HepG2 (cell line): ENCODE results near the gene TMEM144. TPM values are rescaled to one million over a fixed set of nuclear protein-coding genes. Genes with fewer than 3 reads are reported as not detected.

Experiments
- ATAC-seq: fragments of 200-7000 bp; cut with Tn5 transposase; 3 replicates; pipeline ENCODE4 v1.9.1; 2020; ENCODE audit warnings: mild to moderate bottlenecking, moderate library complexity
- BruUV-seq: library from RNA; stranded (reverse); fragments of 400-500 nt; replicated peaks from 2 replicates; lab custom pipeline; 2021; lab: Mats Ljungman, UMichigan
- CTCF ChIA-PET: fragments of 300-600 bp; formaldehyde crosslinking; extraction: SDS; loops from one replicate; lab custom pipeline; 2021; ENCODE audit warnings: low total read pairs, inconsistent platforms, low intra/inter-chr PET ratio; lab: Yijun Ruan, JAX
- POLR2A ChIA-PET: fragments of 350-600 bp; sonication (Branson Sonifier 250); formaldehyde crosslinking; loops from one replicate; lab custom pipeline; 2020; ENCODE audit warnings: antibody characterized with exemption, inconsistent platforms; lab: Yijun Ruan, JAX
- DNase-seq: peaks from one replicate; pipeline ENCODE4 v3.0.0-alpha.2; 2015; ENCODE audit warnings: low spot score
- FAIRE-seq: peaks from 3 replicates; lab custom pipeline; 2011; peaks lifted over from hg19 to GRCh38; lab: Jason Lieb, UNC
- H2AFZ ChIP-seq: one replicate; pipeline ENCODE4 v1.6.1; 2011; ENCODE audit warnings: low read length, inconsistent platforms
- H3K27ac ChIP-seq: fragments of 300-600 bp; 3 replicates; pipeline ENCODE4 v1.8.0; 2011; ENCODE audit warnings: mixed run types, mild to moderate bottlenecking, mixed read lengths, low read length, inconsistent platforms; ENCODE audit not compliant: insufficient read depth; ENCODE audit errors: extremely low read length
- H3K27me3 ChIP-seq, 2 experiments: fragments of 200-600 bp in 1 of 2; 2 replicates in 1 of 2; 3 replicates in 1 of 2; pipeline versions ENCODE4 v1.6.0 to v1.8.0; 2011; ENCODE audit warnings: low read length in 2 of 2, mild to moderate bottlenecking in 2 of 2, moderate library complexity in 2 of 2, inconsistent platforms in 1 of 2; ENCODE audit not compliant: insufficient read depth in 2 of 2, control insufficient read depth in 1 of 2
- H3K36me3 ChIP-seq, 2 experiments: fragments of 200-600 bp in 1 of 2; replicated peaks in 1 of 2; 2 replicates in 1 of 2; 3 replicates in 1 of 2; pipeline versions ENCODE4 v1.5.1 to v1.8.0; 2011; ENCODE audit warnings: low read length in 2 of 2, inconsistent platforms in 1 of 2; ENCODE audit not compliant: insufficient read depth in 2 of 2, control insufficient read depth in 1 of 2
- H3K4me1 ChIP-seq: 2 replicates; pipeline ENCODE4 v1.5.1; 2012; ENCODE audit warnings: low read length, inconsistent platforms; ENCODE audit not compliant: insufficient read depth
- H3K4me2 ChIP-seq: 2 replicates; pipeline ENCODE4 v1.6.0; 2011; ENCODE audit warnings: low read depth, low read length, inconsistent platforms
- H3K4me3 ChIP-seq, 3 experiments: fragments of 200-600 bp in 1 of 3; sonication (generic), shearing (Covaris generic) in 1 of 3; replicated peaks in 1 of 3; 2 replicates each; pipeline ENCODE4 v1.5.1; 2011 to 2016; ENCODE audit warnings: low read length in 3 of 3, inconsistent platforms in 2 of 3, low read depth in 2 of 3, mild to moderate bottlenecking in 2 of 3, control low read depth in 1 of 3, mixed read lengths in 1 of 3; ENCODE audit not compliant: insufficient read depth in 1 of 3
- H3K79me2 ChIP-seq: one replicate; pipeline ENCODE4 v1.6.1; 2011; ENCODE audit warnings: low read length, inconsistent platforms; ENCODE audit not compliant: insufficient read depth
- H3K9ac ChIP-seq: 2 replicates; pipeline ENCODE4 v1.6.0; 2011; ENCODE audit warnings: mild to moderate bottlenecking, low read depth, low read length, inconsistent platforms; ENCODE audit not compliant: insufficient read depth
- H3K9me3 ChIP-seq: 2 replicates; pipeline ENCODE4 v1.5.1; 2012; ENCODE audit warnings: mild to moderate bottlenecking, low read length
- H4K20me1 ChIP-seq: 2 replicates; pipeline ENCODE4 v1.6.0; 2011; ENCODE audit warnings: inconsistent platforms, mild to moderate bottlenecking, low read length, moderate library complexity; ENCODE audit not compliant: insufficient read depth
- ARNT ChIP-seq: fragments of 450-650 bp; IDR thresholded peaks from 2 replicates; pipeline ENCODE4 v1.6.1; 2017
- HNRNPK ChIP-seq: fragments of 200-400 bp; formaldehyde crosslinking; IDR thresholded peaks from 2 replicates; pipeline ENCODE4 v1.6.1; 2018; ENCODE audit warnings: low read length, low read depth, moderate library complexity, mild to moderate bottlenecking; ENCODE audit not compliant: poor library complexity, severe bottlenecking
- NAIF1 ChIP-seq: sonication (generic); formaldehyde crosslinking; IDR thresholded peaks from 2 replicates; pipeline ENCODE4 v1.5.0; 2020; ENCODE audit warnings: mild to moderate bottlenecking, missing genetic modification reagents, borderline replicate concordance
- PITX1 ChIP-seq: sonication (generic); formaldehyde crosslinking; IDR thresholded peaks from 2 replicates; pipeline ENCODE4 v1.5.1; 2020; ENCODE audit warnings: mild to moderate bottlenecking, missing genetic modification reagents
- ZNF20 ChIP-seq: sonication (generic); formaldehyde crosslinking; IDR thresholded peaks from 2 replicates; pipeline ENCODE4 v1.4.0; 2020; ENCODE audit warnings: mild to moderate bottlenecking, moderate library complexity, missing genetic modification reagents
- ZNF430 ChIP-seq: sonication (generic); formaldehyde crosslinking; IDR thresholded peaks from 2 replicates; pipeline ENCODE4 v1.9.0; 2021; ENCODE audit warnings: mild to moderate bottlenecking, missing genetic modification reagents
- ZNF432 ChIP-seq: sonication (generic); formaldehyde crosslinking; IDR thresholded peaks from 2 replicates; pipeline ENCODE4 v1.5.0; 2020; ENCODE audit warnings: missing genetic modification reagents, mild to moderate bottlenecking, borderline replicate concordance
- ZNF777 ChIP-seq: sonication (generic); formaldehyde crosslinking; IDR thresholded peaks from 2 replicates; pipeline ENCODE4 v1.4.0; 2020; ENCODE audit warnings: missing genetic modification reagents
- WGBS: methylation state at CpG from one replicate; pipeline ENCODE4 v1.1.6; 2017; ENCODE audit warnings: low lambda C conversion rate; 5-methylcytosine and 5-hydroxymethylcytosine counted together
- in situ Hi-C: cut with HindIII; loops from 2 replicates; pipeline ENCODE4 v1.10.0; 2017; ENCODE audit warnings: low pct_unique_long_range_greater_than_20kb; ENCODE audit not compliant: extremely low pct_ligation_motif_present
- intact Hi-C: fragments of 100-400 bp; cut with micrococcal nuclease; formaldehyde crosslinking; loops from one replicate; pipeline ENCODE4 v1.10.0; 2022; ENCODE audit not compliant: unreplicated experiment
- polyA plus RNA-seq, 8 experiments: library from polyadenylated mRNA; depleted of rRNA in 3 of 8; stranded (reverse) in 7 of 8; unstranded in 1 of 8; fragments of >200 nt; fragmentation: Illumina TruSeq in 4 of 8; extraction: Trizol in 4 of 8; gene quantifications; 2 replicates each; pipeline versions ENCODE4 v1.2.1 to v1.2.3, GENCODE V29; 2011 to 2016; ENCODE audit warnings: low read depth in 4 of 8, missing spikeins in 1 of 8, mixed read lengths in 1 of 8; ENCODE audit not compliant: insufficient read depth in 1 of 8
- total RNA-seq, 5 experiments: library from RNA; depleted of rRNA; stranded (reverse); fragments of >200 nt; fragmentation: Illumina TruSeq; extraction: Trizol; gene quantifications; 2 replicates each; pipeline ENCODE4 v1.2.3, GENCODE V29; 2016; ENCODE audit warnings: low read depth in 1 of 5
- TF ChIP-seq, protein P1 (sequence below): sonication (generic); formaldehyde crosslinking; IDR thresholded peaks from 2 replicates; pipeline ENCODE4 v1.4.0; 2020; ENCODE audit warnings: missing genetic modification reagents
- TF ChIP-seq, protein P2 (sequence below): sonication (generic); formaldehyde crosslinking; IDR thresholded peaks from 2 replicates; pipeline ENCODE4 v1.4.0; 2020; ENCODE audit warnings: mild to moderate bottlenecking, missing genetic modification reagents
- TF ChIP-seq, protein P3 (sequence below): sonication (generic); formaldehyde crosslinking; IDR thresholded peaks from 2 replicates; pipeline ENCODE4 v1.4.0; 2020; ENCODE audit warnings: missing genetic modification reagents
- TF ChIP-seq, protein P4 (sequence below): sonication (generic); formaldehyde crosslinking; IDR thresholded peaks from 2 replicates; pipeline ENCODE4 v1.4.0; 2020; ENCODE audit warnings: mild to moderate bottlenecking, missing genetic modification reagents
- TF ChIP-seq, protein P5 (sequence below): sonication (generic); formaldehyde crosslinking; IDR thresholded peaks from 2 replicates; pipeline ENCODE4 v1.4.0; 2020; ENCODE audit warnings: missing genetic modification reagents, borderline replicate concordance

Gene TMEM144
- total and polyA plus RNA-seq, 2 of the 13 experiments (the other 11 are each of a cell fraction or from before 2014, with no cell fraction given), result 10.9 to 12.3 TPM

DNA sequence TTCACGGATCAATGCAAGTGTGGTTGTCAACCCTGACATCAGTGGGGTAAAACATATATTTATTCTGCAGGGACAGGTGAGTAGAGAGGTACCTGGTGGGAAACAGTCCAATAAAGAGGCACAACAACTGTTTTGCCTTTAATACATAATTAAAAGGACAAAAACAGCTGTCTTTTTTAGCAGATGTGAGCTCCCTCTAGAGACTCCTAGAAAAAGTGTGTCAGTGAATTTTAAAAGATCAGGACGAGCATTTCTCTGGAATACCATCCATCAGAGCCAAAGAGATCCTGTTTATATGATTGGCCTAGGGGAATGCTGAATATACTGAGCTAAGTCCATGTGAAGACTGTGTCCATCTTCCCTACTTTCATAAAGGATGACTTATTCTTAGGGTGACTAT, 58.3 kb downstream of the TMEM144 start (continued):
- TF ChIP-seq, protein P1, sequence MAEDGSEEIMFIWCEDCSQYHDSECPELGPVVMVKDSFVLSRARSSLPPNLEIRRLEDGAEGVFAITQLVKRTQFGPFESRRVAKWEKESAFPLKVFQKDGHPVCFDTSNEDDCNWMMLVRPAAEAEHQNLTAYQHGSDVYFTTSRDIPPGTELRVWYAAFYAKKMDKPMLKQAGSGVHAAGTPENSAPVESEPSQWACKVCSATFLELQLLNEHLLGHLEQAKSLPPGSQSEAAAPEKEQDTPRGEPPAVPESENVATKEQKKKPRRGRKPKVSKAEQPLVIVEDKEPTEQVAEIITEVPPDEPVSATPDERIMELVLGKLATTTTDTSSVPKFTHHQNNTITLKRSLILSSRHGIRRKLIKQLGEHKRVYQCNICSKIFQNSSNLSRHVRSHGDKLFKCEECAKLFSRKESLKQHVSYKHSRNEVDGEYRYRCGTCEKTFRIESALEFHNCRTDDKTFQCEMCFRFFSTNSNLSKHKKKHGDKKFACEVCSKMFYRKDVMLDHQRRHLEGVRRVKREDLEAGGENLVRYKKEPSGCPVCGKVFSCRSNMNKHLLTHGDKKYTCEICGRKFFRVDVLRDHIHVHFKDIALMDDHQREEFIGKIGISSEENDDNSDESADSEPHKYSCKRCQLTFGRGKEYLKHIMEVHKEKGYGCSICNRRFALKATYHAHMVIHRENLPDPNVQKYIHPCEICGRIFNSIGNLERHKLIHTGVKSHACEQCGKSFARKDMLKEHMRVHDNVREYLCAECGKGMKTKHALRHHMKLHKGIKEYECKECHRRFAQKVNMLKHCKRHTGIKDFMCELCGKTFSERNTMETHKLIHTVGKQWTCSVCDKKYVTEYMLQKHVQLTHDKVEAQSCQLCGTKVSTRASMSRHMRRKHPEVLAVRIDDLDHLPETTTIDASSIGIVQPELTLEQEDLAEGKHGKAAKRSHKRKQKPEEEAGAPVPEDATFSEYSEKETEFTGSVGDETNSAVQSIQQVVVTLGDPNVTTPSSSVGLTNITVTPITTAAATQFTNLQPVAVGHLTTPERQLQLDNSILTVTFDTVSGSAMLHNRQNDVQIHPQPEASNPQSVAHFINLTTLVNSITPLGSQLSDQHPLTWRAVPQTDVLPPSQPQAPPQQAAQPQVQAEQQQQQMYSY (CRISPR knock-in tag), result no peak
- no peak for TF ChIP-seq NAIF1 (CRISPR knock-in tag)
- no peak for TF ChIP-seq ZNF430 (CRISPR knock-in tag)
- TF ChIP-seq, protein P2, sequence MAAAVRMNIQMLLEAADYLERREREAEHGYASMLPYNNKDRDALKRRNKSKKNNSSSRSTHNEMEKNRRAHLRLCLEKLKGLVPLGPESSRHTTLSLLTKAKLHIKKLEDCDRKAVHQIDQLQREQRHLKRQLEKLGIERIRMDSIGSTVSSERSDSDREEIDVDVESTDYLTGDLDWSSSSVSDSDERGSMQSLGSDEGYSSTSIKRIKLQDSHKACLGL (CRISPR knock-in tag), result no peak
- no peak for TF ChIP-seq HNRNPK
- TF ChIP-seq, all 625 proteins: peak for 0

DNA sequence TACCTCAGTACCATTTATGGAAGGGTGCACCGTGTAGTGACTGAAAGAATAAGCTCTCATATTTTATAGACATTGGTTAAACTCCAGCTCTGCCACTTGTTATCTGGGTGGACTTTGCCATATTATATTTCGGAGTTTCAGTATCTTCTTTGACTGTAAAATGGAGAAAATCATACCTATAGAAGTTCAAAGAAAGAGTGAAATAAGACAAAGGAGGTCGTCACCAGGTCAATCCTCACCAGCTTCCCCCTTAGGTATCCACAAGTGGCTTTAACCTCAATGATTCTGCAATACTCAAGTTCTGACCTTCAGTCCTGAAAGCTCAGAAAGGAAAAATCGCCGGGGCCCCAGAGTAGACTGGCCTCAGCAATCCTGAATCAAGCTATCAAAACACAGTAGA, 64.3 kb downstream of the TMEM144 start:
- Histone ChIP-seq H3K9me3 (no peaks in the 10 kb centered on the region), H3K9ac (no peak overlapping the region), H3K4me1 (no peaks in the 10 kb centered on the region), H3K4me3 (no peak overlapping the region), H3K27me3 (no peaks in the 10 kb centered on the region), H3K36me3 (no peaks in the 10 kb centered on the region), H3K27ac (no peak overlapping the region), H2AFZ (no peak overlapping the region), H4K20me1 (no peaks in the 10 kb centered on the region), H3K4me2 (no peak overlapping the region), H3K79me2 (no peaks in the 10 kb centered on the region)
- WGBS, result 47% methylated on average over 5 of the region's 5 CpGs
- intact Hi-C loops (no loop called here), in situ Hi-C loops (no loop called here)
- POLR2A ChIA-PET, result no interaction called here
- no peak for DNase-seq
- no peak for ATAC-seq
- CTCF ChIA-PET, result no interaction called here
- no TSS peak for BruUV-seq
- FAIRE-seq, result no peak
- TF ChIP-seq PITX1 (CRISPR knock-in tag) (no peak), ZNF432 (CRISPR knock-in tag) (no peak), ARNT (no peak), ZNF777 (CRISPR knock-in tag) (no peak), ZNF20 (CRISPR knock-in tag) (no peak)
- TF ChIP-seq, protein P3, sequence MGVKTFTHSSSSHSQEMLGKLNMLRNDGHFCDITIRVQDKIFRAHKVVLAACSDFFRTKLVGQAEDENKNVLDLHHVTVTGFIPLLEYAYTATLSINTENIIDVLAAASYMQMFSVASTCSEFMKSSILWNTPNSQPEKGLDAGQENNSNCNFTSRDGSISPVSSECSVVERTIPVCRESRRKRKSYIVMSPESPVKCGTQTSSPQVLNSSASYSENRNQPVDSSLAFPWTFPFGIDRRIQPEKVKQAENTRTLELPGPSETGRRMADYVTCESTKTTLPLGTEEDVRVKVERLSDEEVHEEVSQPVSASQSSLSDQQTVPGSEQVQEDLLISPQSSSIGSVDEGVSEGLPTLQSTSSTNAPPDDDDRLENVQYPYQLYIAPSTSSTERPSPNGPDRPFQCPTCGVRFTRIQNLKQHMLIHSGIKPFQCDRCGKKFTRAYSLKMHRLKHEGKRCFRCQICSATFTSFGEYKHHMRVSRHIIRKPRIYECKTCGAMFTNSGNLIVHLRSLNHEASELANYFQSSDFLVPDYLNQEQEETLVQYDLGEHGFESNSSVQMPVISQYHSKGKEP (CRISPR knock-in tag), result no peak
- TF ChIP-seq, protein P4, sequence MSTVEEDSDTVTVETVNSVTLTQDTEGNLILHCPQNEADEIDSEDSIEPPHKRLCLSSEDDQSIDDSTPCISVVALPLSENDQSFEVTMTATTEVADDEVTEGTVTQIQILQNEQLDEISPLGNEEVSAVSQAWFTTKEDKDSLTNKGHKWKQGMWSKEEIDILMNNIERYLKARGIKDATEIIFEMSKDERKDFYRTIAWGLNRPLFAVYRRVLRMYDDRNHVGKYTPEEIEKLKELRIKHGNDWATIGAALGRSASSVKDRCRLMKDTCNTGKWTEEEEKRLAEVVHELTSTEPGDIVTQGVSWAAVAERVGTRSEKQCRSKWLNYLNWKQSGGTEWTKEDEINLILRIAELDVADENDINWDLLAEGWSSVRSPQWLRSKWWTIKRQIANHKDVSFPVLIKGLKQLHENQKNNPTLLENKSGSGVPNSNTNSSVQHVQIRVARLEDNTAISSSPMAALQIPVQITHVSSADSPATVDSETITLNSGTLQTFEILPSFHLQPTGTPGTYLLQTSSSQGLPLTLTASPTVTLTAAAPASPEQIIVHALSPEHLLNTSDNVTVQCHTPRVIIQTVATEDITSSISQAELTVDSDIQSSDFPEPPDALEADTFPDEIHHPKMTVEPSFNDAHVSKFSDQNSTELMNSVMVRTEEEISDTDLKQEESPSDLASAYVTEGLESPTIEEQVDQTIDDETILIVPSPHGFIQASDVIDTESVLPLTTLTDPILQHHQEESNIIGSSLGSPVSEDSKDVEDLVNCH (CRISPR knock-in tag), result no peak
- TF ChIP-seq, protein P5, sequence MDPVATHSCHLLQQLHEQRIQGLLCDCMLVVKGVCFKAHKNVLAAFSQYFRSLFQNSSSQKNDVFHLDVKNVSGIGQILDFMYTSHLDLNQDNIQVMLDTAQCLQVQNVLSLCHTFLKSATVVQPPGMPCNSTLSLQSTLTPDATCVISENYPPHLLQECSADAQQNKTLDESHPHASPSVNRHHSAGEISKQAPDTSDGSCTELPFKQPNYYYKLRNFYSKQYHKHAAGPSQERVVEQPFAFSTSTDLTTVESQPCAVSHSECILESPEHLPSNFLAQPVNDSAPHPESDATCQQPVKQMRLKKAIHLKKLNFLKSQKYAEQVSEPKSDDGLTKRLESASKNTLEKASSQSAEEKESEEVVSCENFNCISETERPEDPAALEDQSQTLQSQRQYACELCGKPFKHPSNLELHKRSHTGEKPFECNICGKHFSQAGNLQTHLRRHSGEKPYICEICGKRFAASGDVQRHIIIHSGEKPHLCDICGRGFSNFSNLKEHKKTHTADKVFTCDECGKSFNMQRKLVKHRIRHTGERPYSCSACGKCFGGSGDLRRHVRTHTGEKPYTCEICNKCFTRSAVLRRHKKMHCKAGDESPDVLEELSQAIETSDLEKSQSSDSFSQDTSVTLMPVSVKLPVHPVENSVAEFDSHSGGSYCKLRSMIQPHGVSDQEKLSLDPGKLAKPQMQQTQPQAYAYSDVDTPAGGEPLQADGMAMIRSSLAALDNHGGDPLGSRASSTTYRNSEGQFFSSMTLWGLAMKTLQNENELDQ (CRISPR knock-in tag), result no peak
